SU-DHL-6 (cell line): ENCODE results near the gene GLG1.
"Not testable (repeated sequence)": the region's sequence is repeated elsewhere in the genome, so short reads cannot be mapped to it uniquely, and the experiment has no call there.

Experiments
- H2AFZ ChIP-seq: fragments of 200-600 bp; sonication (generic); 2 replicates; pipeline ENCODE4 v1.6.1; 2014; ENCODE audit warnings: low read depth, mild to moderate bottlenecking, moderate library complexity, mixed read lengths, antibody characterized with exemption, low read length; ENCODE audit not compliant: severe bottlenecking
- H3F3A ChIP-seq: fragments of 200-600 bp; shearing (Covaris generic); 2 replicates; pipeline ENCODE4 v1.6.0; 2016; ENCODE audit warnings: antibody characterized with exemption, mild to moderate bottlenecking; ENCODE audit not compliant: insufficient read depth
- H3K27ac ChIP-seq: fragments of 200-600 bp; sonication (generic); 2 replicates; pipeline ENCODE4 v1.5.1; 2016; ENCODE audit warnings: low read depth, mild to moderate bottlenecking, low read length, moderate library complexity, mixed read lengths
- H3K27me3 ChIP-seq: fragments of 200-600 bp; sonication (generic), shearing (Covaris generic); 2 replicates; pipeline ENCODE4 v1.6.0; 2014; ENCODE audit warnings: mild to moderate bottlenecking, low read length
- H3K36me3 ChIP-seq: fragments of 200-600 bp; sonication (generic); 2 replicates; pipeline ENCODE4 v1.6.1; 2014; ENCODE audit warnings: mild to moderate bottlenecking, low read length, mixed read lengths
- H3K4me2 ChIP-seq: fragments of 300-600, 200-600 bp; shearing (Covaris generic), sonication (generic); 2 replicates; pipeline ENCODE4 v1.6.0; 2014; ENCODE audit warnings: low read length, low read depth, mild to moderate bottlenecking; ENCODE audit not compliant: poor library complexity, severe bottlenecking
- H3K4me3 ChIP-seq: fragments of 200-600 bp; sonication (generic); 2 replicates; pipeline ENCODE4 v1.5.1; 2014; ENCODE audit warnings: antibody characterized with exemption, low read length, mild to moderate bottlenecking, mixed read lengths; ENCODE audit not compliant: insufficient read depth, poor library complexity, severe bottlenecking
- H3K79me2 ChIP-seq: fragments of 200-600 bp; sonication (generic); 2 replicates; pipeline ENCODE4 v1.6.1; 2014; ENCODE audit warnings: mild to moderate bottlenecking, low read length, moderate library complexity; ENCODE audit not compliant: insufficient read depth
- H3K9ac ChIP-seq: fragments of 200-600 bp; sonication (generic); 2 replicates; pipeline ENCODE4 v1.7.0; 2014; ENCODE audit warnings: mild to moderate bottlenecking, low read length
- H3K9me2 ChIP-seq: fragments of 200-600 bp; sonication (generic); replicated peaks from 2 replicates; pipeline ENCODE4 v1.6.1; 2014; ENCODE audit warnings: low read length; ENCODE audit not compliant: insufficient read depth
- H3K9me3 ChIP-seq: fragments of 200-600 bp; sonication (generic); 2 replicates; pipeline ENCODE4 v1.6.1; 2014; ENCODE audit warnings: low read length, mixed read lengths; ENCODE audit not compliant: insufficient read depth
- H4K20me1 ChIP-seq: fragments of 200-600 bp; sonication (generic); 2 replicates; pipeline ENCODE4 v1.6.1; 2014; ENCODE audit warnings: low read depth, mild to moderate bottlenecking, antibody characterized with exemption, low read length, moderate library complexity, mixed read lengths
- EZH2phosphoT487 ChIP-seq: fragments of 200-600 bp; sonication (generic), shearing (Covaris generic); conservative IDR thresholded peaks from 2 replicates; pipeline ENCODE4 v1.6.1; 2018; ENCODE audit warnings: mild to moderate bottlenecking, antibody characterized with exemption, low read length, moderate library complexity, mixed read lengths
- TF ChIP-seq, protein P1 (sequence below): fragments of 200-600 bp; sonication (generic); IDR thresholded peaks from one replicate; pipeline ENCODE4 v1.5.1; 2017; ENCODE audit warnings: antibody characterized with exemption, mild to moderate bottlenecking, low read length, moderate library complexity; ENCODE audit not compliant: insufficient read depth, poor library complexity, severe bottlenecking

GLG1 gene

DNA sequence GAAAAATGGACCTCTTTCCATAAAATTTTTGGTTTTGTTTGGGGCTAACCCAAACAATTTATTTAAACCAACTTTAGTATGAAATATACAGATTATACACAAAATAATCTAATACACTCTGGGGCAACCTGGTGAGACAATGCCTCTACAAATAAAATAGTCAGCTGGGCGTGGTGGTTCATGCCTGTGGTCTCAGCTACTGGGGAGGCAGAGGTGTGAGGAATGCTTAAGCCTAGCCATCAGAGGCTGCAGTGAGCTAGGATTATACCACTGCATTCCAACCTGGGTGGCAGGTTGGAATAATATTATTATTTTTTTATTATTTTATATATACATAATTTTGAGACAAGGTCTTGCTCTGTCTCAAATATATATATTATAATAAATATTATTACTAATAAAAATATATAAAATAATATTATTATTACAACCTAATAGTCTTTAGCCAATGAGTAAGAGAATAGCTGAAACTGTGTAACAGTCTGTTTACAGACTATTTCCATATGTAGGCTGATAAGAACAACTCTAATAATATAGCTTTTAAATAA lies 50.5 kb downstream of the GLG1 start:
- H3K4me3 ChIP-seq: no peak overlapping the region
- no peaks in the 10 kb centered on the region for H3K9me3 ChIP-seq
- H3K9me2 ChIP-seq: no peaks in the 10 kb centered on the region
- H4K20me1 ChIP-seq: no peaks in the 10 kb centered on the region
- H3F3A ChIP-seq: no peaks in the 10 kb centered on the region
- no peak overlapping the region for H2AFZ ChIP-seq
- no peak overlapping the region for H3K27ac ChIP-seq
- no peaks in the 10 kb centered on the region for H3K36me3 ChIP-seq
- H3K27me3 ChIP-seq: no peaks in the 10 kb centered on the region
- peaks cover 6% of the 10 kb centered on the region for H3K79me2 ChIP-seq
- H3K4me2 ChIP-seq: no peak overlapping the region
- H3K9ac ChIP-seq: no peak overlapping the region
- TF ChIP-seq EZH2phosphoT487: no peak
- TF ChIP-seq, protein P1, sequence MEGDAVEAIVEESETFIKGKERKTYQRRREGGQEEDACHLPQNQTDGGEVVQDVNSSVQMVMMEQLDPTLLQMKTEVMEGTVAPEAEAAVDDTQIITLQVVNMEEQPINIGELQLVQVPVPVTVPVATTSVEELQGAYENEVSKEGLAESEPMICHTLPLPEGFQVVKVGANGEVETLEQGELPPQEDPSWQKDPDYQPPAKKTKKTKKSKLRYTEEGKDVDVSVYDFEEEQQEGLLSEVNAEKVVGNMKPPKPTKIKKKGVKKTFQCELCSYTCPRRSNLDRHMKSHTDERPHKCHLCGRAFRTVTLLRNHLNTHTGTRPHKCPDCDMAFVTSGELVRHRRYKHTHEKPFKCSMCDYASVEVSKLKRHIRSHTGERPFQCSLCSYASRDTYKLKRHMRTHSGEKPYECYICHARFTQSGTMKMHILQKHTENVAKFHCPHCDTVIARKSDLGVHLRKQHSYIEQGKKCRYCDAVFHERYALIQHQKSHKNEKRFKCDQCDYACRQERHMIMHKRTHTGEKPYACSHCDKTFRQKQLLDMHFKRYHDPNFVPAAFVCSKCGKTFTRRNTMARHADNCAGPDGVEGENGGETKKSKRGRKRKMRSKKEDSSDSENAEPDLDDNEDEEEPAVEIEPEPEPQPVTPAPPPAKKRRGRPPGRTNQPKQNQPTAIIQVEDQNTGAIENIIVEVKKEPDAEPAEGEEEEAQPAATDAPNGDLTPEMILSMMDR: no peak

DNA sequence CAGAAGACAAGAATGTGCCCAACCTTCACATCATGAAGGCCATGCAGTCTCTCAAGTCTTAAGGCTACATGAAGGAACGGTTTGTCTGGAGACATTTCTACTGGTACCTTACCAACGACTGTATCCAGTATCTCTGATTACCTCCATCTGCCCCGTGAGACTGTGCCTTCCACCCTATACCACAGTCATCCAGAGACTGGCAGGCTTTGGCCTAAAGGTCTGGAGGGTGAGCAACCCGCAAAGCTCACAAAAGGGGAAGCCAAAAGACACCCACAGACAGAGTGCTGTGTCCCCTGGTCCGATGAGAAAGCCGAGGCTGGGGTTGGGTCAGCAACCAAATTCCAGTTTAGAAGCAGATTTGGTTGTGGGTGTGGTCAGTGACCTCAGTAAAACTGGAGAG lies 54.6 kb downstream of the GLG1 start:
- not testable (repeated sequence) for H3K4me3 ChIP-seq, H3K27me3 ChIP-seq, H3K9me3 ChIP-seq, H3K4me2 ChIP-seq, H3K9ac ChIP-seq, H3K27ac ChIP-seq, H3F3A ChIP-seq, H2AFZ ChIP-seq, H3K79me2 ChIP-seq, H4K20me1 ChIP-seq, H3K36me3 ChIP-seq, H3K9me2 ChIP-seq

DNA sequence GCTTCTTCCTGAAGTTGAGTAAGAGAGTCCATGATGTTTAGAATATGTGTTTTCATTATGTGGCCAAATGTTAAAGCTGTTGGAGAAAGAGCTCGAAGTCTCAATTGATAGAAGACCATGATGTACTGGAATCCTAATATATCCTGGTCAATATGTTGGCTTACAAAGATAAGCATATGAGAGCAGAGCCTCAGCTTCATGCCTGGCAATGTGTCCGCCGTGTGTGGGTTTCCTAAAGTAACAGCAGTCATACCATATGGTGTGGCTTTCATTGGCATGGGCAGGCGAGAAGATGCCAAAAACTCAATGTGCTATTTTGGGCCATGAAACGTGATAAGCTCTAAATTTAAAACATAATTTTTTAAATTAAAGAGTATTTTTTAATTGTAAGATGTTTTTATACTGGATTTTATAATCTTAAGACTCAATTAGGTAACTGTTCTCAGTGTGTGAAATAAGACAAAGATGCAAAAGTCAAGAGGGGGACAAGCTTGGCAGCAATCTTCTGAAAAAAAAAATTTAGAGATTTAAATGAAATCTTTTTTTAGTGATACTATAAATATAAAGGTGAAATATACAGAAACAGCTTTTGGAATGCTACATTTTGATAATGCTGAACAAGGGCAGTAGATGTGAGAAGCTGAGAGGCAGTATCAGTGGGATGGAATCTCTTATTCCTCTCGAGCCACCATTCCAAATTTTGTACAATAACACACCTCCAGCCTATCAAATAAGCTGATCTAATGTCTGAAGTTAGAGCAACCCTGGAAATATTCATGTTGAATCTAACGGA lies 56.5 kb downstream of the GLG1 start:
- H2AFZ ChIP-seq, H4K20me1 ChIP-seq, H3K9ac ChIP-seq, H3F3A ChIP-seq, H3K27me3 ChIP-seq, H3K4me2 ChIP-seq, H3K9me2 ChIP-seq, H3K9me3 ChIP-seq, H3K79me2 ChIP-seq, H3K4me3 ChIP-seq, H3K27ac ChIP-seq, H3K36me3 ChIP-seq: not testable (repeated sequence)

DNA sequence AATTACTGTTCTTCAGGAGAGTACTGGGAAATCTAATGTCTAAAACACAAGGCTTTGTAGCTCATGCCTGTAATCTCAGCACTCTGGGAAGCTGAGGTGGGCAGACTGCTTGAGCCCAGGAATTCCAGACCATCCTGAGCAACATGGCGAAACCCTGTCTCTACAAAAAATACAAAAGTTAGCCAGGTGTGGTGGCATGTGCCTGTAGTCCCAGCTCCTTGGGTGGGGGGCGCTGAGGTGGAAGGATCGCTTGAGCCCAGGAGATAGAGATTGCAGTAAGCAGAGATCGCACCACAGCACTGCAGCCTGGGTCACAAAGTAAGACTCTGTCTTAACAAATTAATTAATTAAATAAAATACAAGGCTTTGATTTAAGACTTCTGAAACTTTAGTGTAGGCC lies 60.8 kb downstream of the GLG1 start:
- H3K4me2 ChIP-seq, H3F3A ChIP-seq, H3K9me3 ChIP-seq, H3K79me2 ChIP-seq, H3K27ac ChIP-seq, H3K36me3 ChIP-seq, H3K9me2 ChIP-seq, H3K27me3 ChIP-seq, H3K9ac ChIP-seq, H4K20me1 ChIP-seq, H3K4me3 ChIP-seq, H2AFZ ChIP-seq: not testable (repeated sequence)

DNA sequence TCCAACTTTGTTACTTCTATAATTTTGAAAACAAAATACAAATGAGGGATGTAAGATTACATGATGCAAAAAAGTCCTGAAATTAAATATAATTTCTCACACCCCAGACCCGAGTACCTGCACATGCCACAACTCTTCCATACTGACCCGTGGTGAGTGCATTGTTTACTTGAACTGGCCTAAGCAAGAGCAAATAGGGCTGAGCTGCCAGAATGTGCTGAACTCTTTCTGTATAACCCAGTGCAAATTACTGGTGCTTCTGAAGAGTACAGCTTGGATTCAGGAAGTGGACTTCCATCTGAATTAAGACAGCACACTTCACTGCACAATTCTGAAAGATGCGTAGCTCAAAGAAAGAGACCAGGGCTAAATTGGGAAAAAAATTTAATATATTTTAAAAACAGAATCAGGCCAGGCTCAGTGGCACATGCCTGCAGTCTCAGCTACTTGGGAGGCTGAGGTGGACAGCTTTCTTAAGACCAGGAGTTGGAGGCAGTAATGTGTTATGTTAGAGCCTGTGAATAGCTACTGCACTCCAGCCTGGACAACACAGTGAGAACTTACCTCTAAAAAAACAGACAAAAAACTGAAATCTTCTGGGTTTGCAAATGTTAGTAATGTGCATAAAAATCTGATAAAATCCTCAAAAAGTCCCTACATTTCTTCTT lies 63.9 kb downstream of the GLG1 start:
- not testable (repeated sequence) for H3K9me3 ChIP-seq, H3K4me2 ChIP-seq, H3K36me3 ChIP-seq

DNA sequence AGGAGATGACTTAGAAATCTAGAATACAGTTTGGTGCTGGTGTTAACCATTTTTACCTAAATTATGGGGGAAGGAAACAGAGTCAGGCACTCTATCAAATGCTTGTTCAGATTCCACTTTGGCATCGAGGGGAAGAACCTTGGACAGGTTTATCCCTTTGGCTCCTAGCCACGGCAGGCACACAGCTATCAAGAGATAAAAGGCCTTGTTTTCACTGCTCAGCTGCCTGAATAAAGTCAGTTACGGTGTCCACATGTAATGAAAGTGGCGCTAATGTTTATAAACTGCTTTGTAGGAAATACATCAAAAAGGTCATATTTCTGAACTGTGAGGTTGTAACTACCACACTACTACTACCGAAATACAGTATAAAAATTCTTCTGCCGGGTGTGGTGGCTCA lies 66.3 kb downstream of the GLG1 start:
- not testable (repeated sequence) for H4K20me1 ChIP-seq, H2AFZ ChIP-seq, H3K79me2 ChIP-seq, H3K27ac ChIP-seq, H3K27me3 ChIP-seq, H3K9me3 ChIP-seq, H3K36me3 ChIP-seq, H3K9me2 ChIP-seq, H3K9ac ChIP-seq, H3F3A ChIP-seq, H3K4me2 ChIP-seq, H3K4me3 ChIP-seq

More for the DNA sequence above, 63.9 kb downstream of the GLG1 start:
- not testable (repeated sequence) for H3K79me2 ChIP-seq, H3K9ac ChIP-seq, H4K20me1 ChIP-seq, H3K4me3 ChIP-seq, H3K27ac ChIP-seq, H3F3A ChIP-seq, H2AFZ ChIP-seq, H3K9me2 ChIP-seq, H3K27me3 ChIP-seq

DNA sequence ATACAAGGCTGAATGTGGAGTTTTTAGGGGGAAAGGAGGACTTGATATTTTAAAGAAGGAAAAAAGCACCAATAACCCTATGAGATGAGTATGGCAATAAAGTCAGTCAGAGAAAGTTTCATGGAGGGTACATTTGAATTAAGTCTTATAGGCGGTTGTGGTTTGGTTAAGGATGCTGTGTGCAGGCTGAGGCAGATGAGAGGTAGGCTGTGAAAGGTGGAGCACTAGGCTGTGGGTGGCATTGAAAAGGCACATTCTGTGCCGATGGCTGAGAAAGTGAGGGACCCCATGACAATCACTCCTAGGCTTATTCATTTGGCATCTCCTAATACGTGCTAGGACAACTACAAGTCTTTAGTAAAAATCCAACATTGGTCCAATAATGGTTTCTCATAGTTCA lies 68.1 kb downstream of the GLG1 start:
- H3K36me3 ChIP-seq, H3K27me3 ChIP-seq, H3K9me2 ChIP-seq, H3K4me2 ChIP-seq, H4K20me1 ChIP-seq, H3K79me2 ChIP-seq, H3K27ac ChIP-seq, H2AFZ ChIP-seq, H3K4me3 ChIP-seq, H3K9me3 ChIP-seq, H3K9ac ChIP-seq, H3F3A ChIP-seq: not testable (repeated sequence)
